ENCODE measurements around the gene NCAPD3.

Gene NCAPD3

GRCh38 chr11:134158023-134158422 is 65.7 kb downstream of the NCAPD3 start:
- no peak for DNase-seq (ENCODE audit: low spot score)

- no peak for DNase-seq (ENCODE audit: low spot score)
These were observed 66.3 kb downstream of the NCAPD3 start for GRCh38 chr11:134157451-134157850.

- DNase-seq (ENCODE audit: low spot score): peak; percentile 74
These were observed 67.6 kb downstream of the NCAPD3 start for GRCh38 chr11:134155946-134156865.

- DNase-seq (ENCODE audit: low spot score): peak; percentile 83
These were observed 68.3 kb downstream of the NCAPD3 start for GRCh38 chr11:134155456-134155855.

GRCh38 chr11:134154441-134154840 is 69.3 kb downstream of the NCAPD3 start:
- DNase-seq (ENCODE audit: low spot score): no peak

- DNase-seq (ENCODE audit: low spot score): no peak
These were observed 70.4 kb downstream of the NCAPD3 start for GRCh38 chr11:134153147-134153905.

GRCh38 chr11:134152696-134153095 is 71.1 kb downstream of the NCAPD3 start:
- no peak for DNase-seq (ENCODE audit: low spot score)

GRCh38 chr11:134151083-134151747 is 72.6 kb downstream of the NCAPD3 start:
- DNase-seq (ENCODE audit: low spot score): no peak

- peak; percentile 57 for DNase-seq (ENCODE audit: low spot score)
These were observed 73.4 kb downstream of the NCAPD3 start for GRCh38 chr11:134150195-134150903.

GRCh38 chr11:134149371-134149770 is 74.4 kb downstream of the NCAPD3 start:
- no peak for DNase-seq (ENCODE audit: low spot score)

- no peak for DNase-seq (ENCODE audit: low spot score)
These were observed 77.2 kb downstream of the NCAPD3 start for GRCh38 chr11:134146598-134146997.

- no peak for DNase-seq (ENCODE audit: low spot score)
These were observed 78.1 kb downstream of the NCAPD3 start for GRCh38 chr11:134145715-134146114.

- DNase-seq (ENCODE audit: low spot score): no peak
These were observed 79.0 kb downstream of the NCAPD3 start for GRCh38 chr11:134144744-134145143.

- DNase-seq (ENCODE audit: low spot score): no peak
These were observed 80.0 kb downstream of the NCAPD3 start for GRCh38 chr11:134143801-134144200.

GRCh38 chr11:134142536-134142935 is 81.2 kb downstream of the NCAPD3 start:
- no peak for DNase-seq (ENCODE audit: low spot score)

- peak; percentile 67 for DNase-seq (ENCODE audit: low spot score)
These were observed 82.7 kb downstream of the NCAPD3 start for GRCh38 chr11:134140961-134141490.

- DNase-seq (ENCODE audit: low spot score): peak; percentile 85
These were observed 83.9 kb downstream of the NCAPD3 start for GRCh38 chr11:134139873-134140331.

- no peak for DNase-seq (ENCODE audit: low spot score)
These were observed 84.4 kb downstream of the NCAPD3 start for GRCh38 chr11:134139303-134139872.

GRCh38 chr11:134138376-134138775 is 85.4 kb downstream of the NCAPD3 start:
- no peak for DNase-seq (ENCODE audit: low spot score)

GRCh38 chr11:134134167-134134566 is 89.6 kb downstream of the NCAPD3 start:
- DNase-seq (ENCODE audit: low spot score): no peak

GRCh38 chr11:134132808-134133207 is 91.0 kb downstream of the NCAPD3 start:
- DNase-seq (ENCODE audit: low spot score): no peak

All from cerebellar cortex (tissue), 1 donor.